ENCODE measurements around the gene SASS6.

The SASS6 gene

GRCh38 chr1:100141192-100141591 lies 8.5 kb upstream of the SASS6 start:
- Histone ChIP-seq H3K27ac (replicated peaks) (no peak overlapping the region), H3K27me3 (ENCODE audit: insufficient read depth, poor library complexity, severe bottlenecking) (no peaks in the 10 kb centered on the region), H3K4me3 (replicated peaks; ENCODE audit: insufficient read depth, low read length) (no peak overlapping the region)
- DNase-seq (ENCODE audit: low read depth in 1 of 2, low spot score in 1 of 2), result no peak
- TF ChIP-seq CTCF (IDR thresholded peaks at IDR 0.05; ENCODE audit: insufficient read depth, low read length), result no peak
- TF ChIP-seq REST (IDR thresholded peaks at IDR 0.05; ENCODE audit: insufficient replicate concordance, low read depth), result no peak
- TF ChIP-seq POLR2AphosphoS5 (IDR thresholded peaks at IDR 0.05; ENCODE audit: low read depth), result no peak
- TF ChIP-seq SPI1 (IDR thresholded peaks at IDR 0.05; ENCODE audit: borderline replicate concordance, low read depth), result no peak
- TF ChIP-seq GABPA (IDR thresholded peaks at IDR 0.05; ENCODE audit: low read depth), result no peak

GRCh38 chr1:100137602-100138001 lies 4.9 kb upstream of the SASS6 start:
- TF ChIP-seq GABPA (IDR thresholded peaks at IDR 0.05; ENCODE audit: low read depth) (no peak), REST (IDR thresholded peaks at IDR 0.05; ENCODE audit: insufficient replicate concordance, low read depth) (no peak), POLR2AphosphoS5 (IDR thresholded peaks at IDR 0.05; ENCODE audit: low read depth) (no peak), SPI1 (IDR thresholded peaks at IDR 0.05; ENCODE audit: borderline replicate concordance, low read depth) (no peak), CTCF (IDR thresholded peaks at IDR 0.05; ENCODE audit: insufficient read depth, low read length) (no peak)
- Histone ChIP-seq H3K27ac (replicated peaks) (no peak overlapping the region), H3K4me3 (replicated peaks; ENCODE audit: insufficient read depth, low read length) (no peak overlapping the region)

GRCh38 chr1:100134872-100135271 lies 2.1 kb upstream of the SASS6 start:
- Histone ChIP-seq H3K27me3 (ENCODE audit: insufficient read depth, poor library complexity, severe bottlenecking) (no peaks in the 10 kb centered on the region), H3K27ac (replicated peaks) (no peak overlapping the region), H3K4me3 (replicated peaks; ENCODE audit: insufficient read depth, low read length) (no peak overlapping the region)
- no peak for DNase-seq (ENCODE audit: low read depth in 1 of 2, low spot score in 1 of 2)
- TF ChIP-seq REST (IDR thresholded peaks at IDR 0.05; ENCODE audit: insufficient replicate concordance, low read depth) (no peak), SPI1 (IDR thresholded peaks at IDR 0.05; ENCODE audit: borderline replicate concordance, low read depth) (no peak), CTCF (IDR thresholded peaks at IDR 0.05; ENCODE audit: insufficient read depth, low read length) (no peak), POLR2AphosphoS5 (IDR thresholded peaks at IDR 0.05; ENCODE audit: low read depth) (no peak)

More at GRCh38 chr1:100137602-100138001, 4.9 kb upstream of the SASS6 start:
- no peaks in the 10 kb centered on the region for H3K27me3 ChIP-seq (ENCODE audit: insufficient read depth, poor library complexity, severe bottlenecking)
- DNase-seq (ENCODE audit: low read depth in 1 of 2, low spot score in 1 of 2), result no peak

Data from HL-60 (cell line).